ENCODE data around the gene TAS2R4. TPM values are rescaled to one million over a fixed set of nuclear protein-coding genes. Genes with fewer than 3 reads are reported as not detected.

TAS2R4 gene
- total RNA-seq (2022) (2.4 and 3.0 TPM in 2 replicates), Bru-seq, nascent RNA (percentile 81 among the genes with signal in this experiment), BruChase-seq, experiment 1, labeled RNA remaining after a 6-hour chase (percentile 92 among the genes with signal in this experiment), BruChase-seq, experiment 2, labeled RNA remaining after a 2-hour chase (percentile 87 among the genes with signal in this experiment)
- long read RNA-seq: 0 reads

DNA sequence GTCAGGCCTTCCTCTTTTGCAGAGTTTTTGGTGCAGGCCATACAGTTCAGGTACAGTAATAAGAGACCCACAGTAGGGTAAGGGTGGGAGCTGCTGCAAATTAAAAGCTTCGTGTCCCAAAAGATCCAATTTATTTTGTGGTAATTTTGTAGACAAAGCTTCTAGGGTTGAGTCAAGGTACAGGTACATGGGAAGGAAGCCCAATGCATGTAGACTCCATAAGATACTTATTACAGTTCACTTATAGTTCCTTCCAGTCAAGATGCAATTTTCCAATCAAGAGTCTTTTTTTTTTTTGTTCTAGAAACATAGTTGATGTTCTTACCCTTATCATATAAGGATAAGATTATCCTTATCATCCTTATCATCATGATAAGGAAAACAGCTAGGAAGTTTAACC is at the start of gene TAS2R4:
Gene TAS2R4, plus strand, starts transcription at position 301 of the 400 bp plus-strand sequence. CDS start 1,815 bp downstream, outside the sequence.
- Mint-ChIP-seq H3K36me3 (ENCODE audit: insufficient read depth, unreplicated experiment) (no peaks in the 10 kb centered on the region), H3K4me1 (ENCODE audit: low read depth, unreplicated experiment) (no peaks in the 10 kb centered on the region), H3K27ac (ENCODE audit: unreplicated experiment) (no peak within 1 kb of the TSS), H3K9me3 (ENCODE audit: low read depth, unreplicated experiment) (peaks cover 7% of the 10 kb centered on the region), H3K27me3 (ENCODE audit: unreplicated experiment) (no peaks in the 10 kb centered on the region), H3K4me3 (ENCODE audit: low read depth, unreplicated experiment) (no peak within 1 kb of the TSS)
- no peak for DNase-seq
- CTCF ChIA-PET: no interaction called here
- no TSS peak for BruUV-seq (replicated peaks)
- intact Hi-C loops (cut with micrococcal nuclease; ENCODE audit: unreplicated experiment): no loop called here
- TF ChIP-seq, protein P1, sequence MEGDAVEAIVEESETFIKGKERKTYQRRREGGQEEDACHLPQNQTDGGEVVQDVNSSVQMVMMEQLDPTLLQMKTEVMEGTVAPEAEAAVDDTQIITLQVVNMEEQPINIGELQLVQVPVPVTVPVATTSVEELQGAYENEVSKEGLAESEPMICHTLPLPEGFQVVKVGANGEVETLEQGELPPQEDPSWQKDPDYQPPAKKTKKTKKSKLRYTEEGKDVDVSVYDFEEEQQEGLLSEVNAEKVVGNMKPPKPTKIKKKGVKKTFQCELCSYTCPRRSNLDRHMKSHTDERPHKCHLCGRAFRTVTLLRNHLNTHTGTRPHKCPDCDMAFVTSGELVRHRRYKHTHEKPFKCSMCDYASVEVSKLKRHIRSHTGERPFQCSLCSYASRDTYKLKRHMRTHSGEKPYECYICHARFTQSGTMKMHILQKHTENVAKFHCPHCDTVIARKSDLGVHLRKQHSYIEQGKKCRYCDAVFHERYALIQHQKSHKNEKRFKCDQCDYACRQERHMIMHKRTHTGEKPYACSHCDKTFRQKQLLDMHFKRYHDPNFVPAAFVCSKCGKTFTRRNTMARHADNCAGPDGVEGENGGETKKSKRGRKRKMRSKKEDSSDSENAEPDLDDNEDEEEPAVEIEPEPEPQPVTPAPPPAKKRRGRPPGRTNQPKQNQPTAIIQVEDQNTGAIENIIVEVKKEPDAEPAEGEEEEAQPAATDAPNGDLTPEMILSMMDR (IDR thresholded peaks at IDR 0.05; ENCODE audit: unreplicated experiment): no peak

DNA sequence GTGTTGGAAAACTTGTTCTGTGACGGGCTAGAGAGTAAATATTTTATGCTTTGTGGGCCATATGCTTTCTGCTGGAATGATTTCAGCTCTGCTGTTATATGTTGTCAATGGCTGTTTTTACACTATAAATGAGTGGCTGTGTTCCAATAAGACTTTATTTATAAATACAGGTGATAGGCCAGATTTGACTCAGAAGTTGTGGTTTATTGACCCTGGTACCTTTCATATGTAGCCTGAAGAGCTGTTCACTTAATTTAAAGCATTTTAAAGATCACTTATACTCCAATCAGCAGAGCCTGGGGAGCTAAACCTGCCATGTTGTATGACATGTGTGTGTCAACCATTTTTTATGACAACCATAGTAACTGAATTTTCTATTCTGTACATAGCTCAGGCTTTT is 47.5 kb upstream of the TAS2R4 start:
- no peaks in the 10 kb centered on the region for H3K36me3 Mint-ChIP-seq (ENCODE audit: insufficient read depth, unreplicated experiment)
- peaks cover 8% of the 10 kb centered on the region for H3K27me3 Mint-ChIP-seq (ENCODE audit: unreplicated experiment)
- BruUV-seq (replicated peaks): no TSS peak
- H3K27ac Mint-ChIP-seq (ENCODE audit: unreplicated experiment): no peak overlapping the region
- TF ChIP-seq, protein P1 (IDR thresholded peaks at IDR 0.05; ENCODE audit: unreplicated experiment): no peak
- H3K4me1 Mint-ChIP-seq (ENCODE audit: low read depth, unreplicated experiment): no peaks in the 10 kb centered on the region
- CTCF ChIA-PET: no interaction called here
- DNase-seq: no peak
- intact Hi-C loops (cut with micrococcal nuclease; ENCODE audit: unreplicated experiment): no loop called here
- H3K9me3 Mint-ChIP-seq (ENCODE audit: low read depth, unreplicated experiment): no peaks in the 10 kb centered on the region
- no peak overlapping the region for H3K4me3 Mint-ChIP-seq (ENCODE audit: low read depth, unreplicated experiment)

- DNase-seq: no peak
- Mint-ChIP-seq H3K36me3 (ENCODE audit: insufficient read depth, unreplicated experiment) (no peaks in the 10 kb centered on the region), H3K27me3 (ENCODE audit: unreplicated experiment) (peaks cover 8% of the 10 kb centered on the region), H3K9me3 (ENCODE audit: low read depth, unreplicated experiment) (no peaks in the 10 kb centered on the region), H3K4me1 (ENCODE audit: low read depth, unreplicated experiment) (no peaks in the 10 kb centered on the region), H3K27ac (ENCODE audit: unreplicated experiment) (no peak overlapping the region), H3K4me3 (ENCODE audit: low read depth, unreplicated experiment) (no peak overlapping the region)
- TF ChIP-seq, protein P1 (IDR thresholded peaks at IDR 0.05; ENCODE audit: unreplicated experiment): no peak
- intact Hi-C loops (cut with micrococcal nuclease; ENCODE audit: unreplicated experiment): no loop called here
- CTCF ChIA-PET: no interaction called here
- no TSS peak for BruUV-seq (replicated peaks)
Measured at GRCh38 chr7:141731476-141732149, 44.9 kb upstream of the TAS2R4 start.

DNA sequence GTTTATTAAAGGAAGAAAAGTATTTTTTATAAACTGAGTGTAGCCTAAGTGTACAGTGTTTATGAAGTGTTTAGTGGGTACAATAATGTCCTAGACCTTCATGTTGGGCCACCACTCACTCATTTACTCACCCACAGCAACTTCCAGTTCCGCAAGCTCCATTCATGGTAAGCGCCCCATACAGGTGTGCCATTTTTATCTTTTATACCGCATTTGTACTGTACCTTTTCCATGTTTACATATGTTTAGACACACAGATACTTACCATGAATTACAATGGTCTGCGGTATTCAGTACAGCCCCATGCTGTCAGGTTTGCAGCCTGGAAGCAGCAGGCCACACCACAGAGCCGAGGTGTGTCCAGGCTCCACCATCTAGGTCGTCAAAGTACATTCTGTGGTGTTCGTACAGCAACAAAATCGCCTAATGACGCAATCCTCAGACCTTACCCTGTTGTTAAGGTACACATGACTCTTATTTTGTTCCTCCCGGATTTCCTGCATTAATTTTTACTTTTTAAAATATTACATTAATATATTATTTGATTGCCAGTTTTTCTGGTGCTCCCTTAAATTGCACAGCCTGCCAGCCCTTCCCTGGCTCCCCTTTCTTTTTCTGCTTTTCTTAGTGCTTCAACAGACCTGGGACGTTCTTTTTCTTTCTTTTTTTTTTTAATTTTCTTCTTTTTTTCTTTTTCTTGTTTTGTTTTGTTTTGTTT is 39.2 kb upstream of the TAS2R4 start:
- Mint-ChIP-seq H3K27me3 (ENCODE audit: unreplicated experiment) (peaks cover 8% of the 10 kb centered on the region), H3K9me3 (ENCODE audit: low read depth, unreplicated experiment) (no peaks in the 10 kb centered on the region), H3K27ac (ENCODE audit: unreplicated experiment) (peak overlapping the region; percentile 97), H3K36me3 (ENCODE audit: insufficient read depth, unreplicated experiment) (peaks cover 37% of the 10 kb centered on the region), H3K4me1 (ENCODE audit: low read depth, unreplicated experiment) (peaks cover 24% of the 10 kb centered on the region), H3K4me3 (ENCODE audit: low read depth, unreplicated experiment) (peak overlapping the region; percentile 94)
- TSS peak; percentile 68 for BruUV-seq (replicated peaks)
- peak; percentile 9 for DNase-seq
- intact Hi-C loops (cut with micrococcal nuclease; ENCODE audit: unreplicated experiment): no loop called here
- CTCF ChIA-PET: interaction anchor here (1.0 to 1.8 kb wide), 4 partner anchors 49 to 87 kb away, joined by 6 to 17 read pairs (median 8); no protein-coding TSS in a partner anchor
- TF ChIP-seq, protein P1 (IDR thresholded peaks at IDR 0.05; ENCODE audit: unreplicated experiment): no peak
